Upper lobe of left lung (tissue), 4 donors: Measurements from ENCODE around the gene ACTG1.

Source experiments
- CTCF ChIP-seq, 6 experiments: fragments of 450-650 bp in 4 of 6; fragments of 200-600 bp in 2 of 6; sonication (generic) in 2 of 6; IDR thresholded peaks; one replicate each; pipeline ENCODE4 v1.5.1; 2016 to 2019; ENCODE audit warnings: antibody characterized with exemption in 6 of 6
- POLR2AphosphoS5 ChIP-seq, 2 donors: sonication (generic); formaldehyde crosslinking; IDR thresholded peaks; one replicate each; pipeline ENCODE4 v1.5.1; 2017; ENCODE audit warnings: antibody characterized with exemption in 2 of 2

- no peak for TF ChIP-seq POLR2AphosphoS5 (IDR thresholded peaks at IDR 0.05)
- TF ChIP-seq CTCF (IDR thresholded peaks at IDR 0.05): no peak
Observed at GRCh38 chr17:81545160-81545949, 32.8 kb upstream of the ACTG1 start.
